Duodenal mucosa (tissue), 2 donors: ENCODE data around the gene PDZD4.
"Not testable (repeated sequence)": the region's sequence is repeated elsewhere in the genome, so short reads cannot be mapped to it uniquely, and the experiment has no call there.

Source experiments
- H3K27ac ChIP-seq: one replicate; pipeline ENCODE4 v1.7.0; 2013; ENCODE audit warnings: low read depth, low read length
- H3K27me3 ChIP-seq, 2 donors: one replicate each; pipeline ENCODE4 v1.7.0; 2013; ENCODE audit warnings: low read length in 2 of 2, control low read depth in 1 of 2; ENCODE audit not compliant: insufficient read depth in 2 of 2, control insufficient read depth in 1 of 2
- H3K36me3 ChIP-seq, 2 donors: one replicate each; pipeline ENCODE4 v1.7.0; 2013; ENCODE audit warnings: low read length in 2 of 2, control low read depth in 1 of 2; ENCODE audit not compliant: insufficient read depth in 2 of 2, control insufficient read depth in 1 of 2
- H3K4me1 ChIP-seq, 2 donors: one replicate each; pipeline ENCODE4 v1.7.0; 2013; ENCODE audit warnings: low read length in 2 of 2, control low read depth in 1 of 2; ENCODE audit not compliant: insufficient read depth in 2 of 2, control insufficient read depth in 1 of 2
- H3K4me3 ChIP-seq, 2 donors: one replicate each; pipeline ENCODE4 v1.7.0; 2013; ENCODE audit warnings: low read length in 2 of 2, low read depth in 1 of 2
- H3K9ac ChIP-seq, 2 donors: one replicate each; pipeline ENCODE4 v1.7.0; 2013; ENCODE audit warnings: low read length in 2 of 2, low read depth in 1 of 2
- H3K9me3 ChIP-seq, 2 donors: one replicate each; pipeline ENCODE4 v1.7.0; 2013; ENCODE audit warnings: low read length in 2 of 2, control low read depth in 1 of 2; ENCODE audit not compliant: control insufficient read depth in 1 of 2

Gene PDZD4

DNA sequence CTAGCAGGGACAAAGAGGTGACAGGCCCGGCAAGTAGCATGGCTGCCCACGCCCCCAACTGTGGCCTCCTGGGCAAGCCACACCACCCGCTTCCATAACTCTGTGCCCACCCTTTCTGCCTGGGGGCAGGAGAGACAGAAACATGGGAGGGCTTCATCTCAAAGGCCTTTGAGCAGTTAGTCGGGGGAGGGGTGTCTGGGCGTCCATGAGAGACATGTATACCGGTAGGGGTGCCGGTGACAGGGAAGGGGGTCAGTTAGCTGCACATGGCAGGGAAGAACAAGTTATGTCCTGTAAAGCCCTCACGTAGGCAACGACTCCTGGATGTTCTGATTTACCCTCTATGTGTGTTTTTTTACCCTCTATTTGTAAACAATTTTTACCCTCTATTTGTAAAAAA is 9.3 kb downstream of the PDZD4 start:
- H3K27me3 ChIP-seq = peaks cover 0 to 3% of the 10 kb centered on the region in 2 donors

DNA sequence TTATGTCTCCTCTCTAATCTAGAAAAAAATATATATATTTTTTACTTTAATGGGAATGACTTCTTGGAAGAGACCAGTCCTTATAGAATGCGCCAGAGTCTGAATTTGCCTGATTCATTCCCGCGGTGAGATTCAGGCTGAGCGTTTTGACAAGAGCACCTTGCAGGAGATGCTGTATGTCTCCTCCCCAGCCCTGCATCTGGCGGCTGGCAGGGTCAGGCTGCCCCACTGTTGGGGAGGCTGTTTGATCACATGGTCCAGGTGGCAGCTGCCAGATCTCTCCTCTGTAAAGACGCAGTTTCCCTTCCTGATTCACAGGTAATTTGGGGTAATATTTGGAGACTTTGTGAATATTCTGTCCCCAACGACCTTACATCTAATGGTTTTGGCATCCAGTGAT is 9.7 kb downstream of the PDZD4 start:
- Histone ChIP-seq H3K9ac (no peak overlapping the region), H3K27me3 (peaks cover 0 to 3% of the 10 kb centered on the region in 2 donors), H3K27ac (no peak overlapping the region), H3K9me3 (no peaks in the 10 kb centered on the region), H3K4me1 (peaks cover 0 to 7% of the 10 kb centered on the region in 2 donors), H3K4me3 (no peak overlapping the region), H3K36me3 (no peaks in the 10 kb centered on the region)

More for the DNA sequence above, 9.3 kb downstream of the PDZD4 start:
- Histone ChIP-seq H3K27ac (no peak overlapping the region), H3K9ac (no peak overlapping the region), H3K36me3 (no peaks in the 10 kb centered on the region), H3K9me3 (no peaks in the 10 kb centered on the region), H3K4me1 (peaks cover 0 to 7% of the 10 kb centered on the region in 2 donors), H3K4me3 (no peak overlapping the region)

DNA sequence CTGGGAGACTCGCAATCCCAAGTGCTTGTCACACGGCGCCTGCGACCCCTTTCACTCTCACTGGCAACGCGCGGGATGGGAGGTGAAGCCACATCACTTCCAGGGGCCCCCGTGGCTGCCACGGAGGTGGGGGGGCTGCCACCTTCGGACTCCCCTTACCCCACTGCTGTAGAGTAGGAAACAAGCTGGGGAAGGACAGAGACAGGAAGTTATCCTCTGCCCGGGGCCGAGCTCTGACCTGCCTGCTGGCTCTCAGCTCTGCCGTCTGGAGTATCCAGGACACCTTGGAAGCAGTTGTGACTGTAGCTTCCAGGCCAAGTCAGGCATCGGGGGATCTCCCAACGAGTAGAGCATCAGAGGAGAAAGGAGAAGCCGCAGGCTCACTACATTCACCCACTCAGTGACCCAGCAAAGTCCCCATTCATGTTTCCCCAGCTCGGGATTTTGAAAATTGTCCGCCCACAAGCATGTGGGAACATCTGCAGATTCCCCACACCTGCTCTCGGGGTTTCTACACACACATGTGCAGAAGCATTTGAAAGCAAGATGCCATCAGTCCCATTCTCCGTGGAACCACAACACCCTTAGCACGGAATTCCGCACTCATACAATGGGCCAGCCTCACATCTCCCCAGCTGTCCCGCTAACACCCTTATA is 10.8 kb downstream of the PDZD4 start:
- Histone ChIP-seq H3K9me3 (no peaks in the 10 kb centered on the region), H3K9ac (no peak overlapping the region), H3K27ac (no peak overlapping the region), H3K4me3 (peak overlapping the region in 1 of 2 donors; percentile 45), H3K27me3 (no peaks in the 10 kb centered on the region), H3K36me3 (no peaks in the 10 kb centered on the region), H3K4me1 (peaks cover 0 to 7% of the 10 kb centered on the region in 2 donors)

DNA sequence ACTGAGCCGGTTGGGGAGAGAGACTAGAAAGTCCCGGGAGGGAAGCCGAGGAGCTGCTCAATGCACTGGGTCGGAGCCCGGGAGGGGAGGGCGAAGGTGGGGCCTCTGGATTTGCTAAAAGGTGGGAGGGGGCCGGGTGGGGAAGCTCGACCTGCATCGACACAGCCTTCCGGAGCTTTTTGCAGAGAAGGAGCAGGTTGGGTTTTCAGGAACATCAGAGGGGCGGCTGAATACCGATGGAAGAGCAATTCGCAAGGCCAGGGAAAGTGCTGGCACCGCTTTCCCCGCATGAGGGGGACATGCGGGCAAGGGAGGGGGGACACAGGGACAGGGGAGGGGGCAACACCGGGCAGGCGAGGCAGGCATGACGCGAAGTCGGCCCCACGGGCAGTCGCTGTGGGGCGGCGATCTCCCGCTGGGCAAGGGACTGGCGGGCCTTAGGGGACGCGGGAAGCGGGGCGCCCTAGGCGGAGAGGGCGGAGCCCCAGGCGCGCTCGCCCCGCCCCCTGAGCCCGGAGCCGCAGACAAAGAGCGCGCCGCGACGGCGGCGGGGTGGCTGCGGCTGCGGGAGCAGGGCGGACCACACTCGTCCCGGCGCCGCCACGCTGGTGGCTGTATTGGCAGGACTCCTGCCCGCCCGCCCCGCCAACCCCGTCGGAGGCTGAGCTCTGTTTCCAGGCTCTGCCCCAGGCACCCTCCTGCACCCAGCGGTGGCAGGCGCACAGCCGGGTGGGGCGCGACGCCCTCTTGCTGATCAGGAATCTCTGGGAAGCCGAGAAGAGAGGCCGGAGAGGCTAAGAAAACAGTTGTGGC is 11.6 kb downstream of the PDZD4 start:
- no peak overlapping the region for H3K27ac ChIP-seq
- H3K9ac ChIP-seq = no peak overlapping the region
- H3K4me1 ChIP-seq = peaks cover 0 to 7% of the 10 kb centered on the region in 2 donors
- H3K27me3 ChIP-seq = no peaks in the 10 kb centered on the region
- peak overlapping the region in 1 of 2 donors; percentile 45 for H3K4me3 ChIP-seq
- no peaks in the 10 kb centered on the region for H3K36me3 ChIP-seq
- H3K9me3 ChIP-seq = no peaks in the 10 kb centered on the region

DNA sequence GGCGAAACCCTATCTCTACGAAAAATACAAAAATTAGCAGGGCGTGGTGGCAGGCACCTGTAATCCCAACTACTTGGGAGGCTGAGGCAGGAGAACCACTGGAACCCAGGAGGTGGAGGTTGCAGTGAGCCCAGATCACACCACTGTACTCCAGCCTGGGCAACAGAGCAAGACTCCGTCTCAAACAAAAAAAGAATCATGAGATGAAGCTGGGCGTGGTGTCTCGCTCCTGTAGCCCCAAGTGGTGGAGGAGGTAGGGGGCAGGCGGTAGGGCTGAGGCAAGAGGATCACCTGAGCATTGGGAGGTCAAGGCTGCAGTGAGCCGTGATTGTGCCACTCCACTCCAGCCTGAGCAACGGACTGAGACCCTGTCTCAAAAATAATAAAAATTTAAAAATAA is 12.3 kb downstream of the PDZD4 start:
- H3K4me3 ChIP-seq, H3K27me3 ChIP-seq, H3K27ac ChIP-seq, H3K36me3 ChIP-seq, H3K4me1 ChIP-seq, H3K9me3 ChIP-seq, H3K9ac ChIP-seq: not testable (repeated sequence)

DNA sequence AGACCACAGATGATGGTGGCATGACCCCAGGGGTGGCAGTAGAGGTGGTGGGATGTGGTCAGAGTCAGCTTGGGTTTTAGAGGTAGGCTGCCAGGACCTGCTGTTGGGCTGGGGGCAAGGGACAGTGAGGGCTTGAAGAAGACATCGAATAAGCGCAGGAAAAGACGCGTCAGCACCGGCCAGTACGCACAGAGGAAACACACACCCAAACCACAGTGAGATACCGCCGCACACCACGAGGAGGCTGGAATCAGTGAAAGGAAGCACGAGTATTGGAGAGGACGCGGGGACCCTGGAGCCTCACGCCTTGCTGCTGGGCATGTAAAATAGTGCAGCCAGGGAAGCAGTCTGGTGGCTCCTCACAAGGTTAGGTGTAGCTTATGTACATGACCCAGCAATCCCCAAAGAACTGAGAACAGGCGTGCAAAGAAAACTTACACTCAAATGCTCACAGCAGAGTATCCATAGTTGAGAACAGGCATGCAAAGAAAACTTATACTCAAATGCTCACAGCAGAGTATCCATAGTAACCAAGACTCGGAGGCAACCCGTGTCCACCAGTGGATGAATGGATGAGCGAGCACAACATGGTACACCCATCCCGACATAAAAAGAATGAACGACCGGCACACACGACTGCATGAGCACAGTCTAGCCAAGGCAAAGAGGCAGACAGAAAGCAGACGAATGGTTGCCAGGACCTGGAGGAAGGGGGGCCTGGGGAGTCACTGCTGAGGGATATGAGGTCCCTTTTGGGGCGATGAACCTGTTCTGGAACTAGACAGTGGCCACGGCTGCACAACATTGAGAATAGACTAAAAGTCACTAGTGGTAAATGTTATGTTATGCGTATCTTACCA is 13.3 kb downstream of the PDZD4 start:
- no peaks in the 10 kb centered on the region for H3K36me3 ChIP-seq
- no peak overlapping the region for H3K9ac ChIP-seq
- no peak overlapping the region for H3K27ac ChIP-seq
- no peaks in the 10 kb centered on the region for H3K9me3 ChIP-seq
- H3K4me1 ChIP-seq = peaks cover 0 to 7% of the 10 kb centered on the region in 2 donors
- no peak overlapping the region for H3K4me3 ChIP-seq
- H3K27me3 ChIP-seq = no peaks in the 10 kb centered on the region

DNA sequence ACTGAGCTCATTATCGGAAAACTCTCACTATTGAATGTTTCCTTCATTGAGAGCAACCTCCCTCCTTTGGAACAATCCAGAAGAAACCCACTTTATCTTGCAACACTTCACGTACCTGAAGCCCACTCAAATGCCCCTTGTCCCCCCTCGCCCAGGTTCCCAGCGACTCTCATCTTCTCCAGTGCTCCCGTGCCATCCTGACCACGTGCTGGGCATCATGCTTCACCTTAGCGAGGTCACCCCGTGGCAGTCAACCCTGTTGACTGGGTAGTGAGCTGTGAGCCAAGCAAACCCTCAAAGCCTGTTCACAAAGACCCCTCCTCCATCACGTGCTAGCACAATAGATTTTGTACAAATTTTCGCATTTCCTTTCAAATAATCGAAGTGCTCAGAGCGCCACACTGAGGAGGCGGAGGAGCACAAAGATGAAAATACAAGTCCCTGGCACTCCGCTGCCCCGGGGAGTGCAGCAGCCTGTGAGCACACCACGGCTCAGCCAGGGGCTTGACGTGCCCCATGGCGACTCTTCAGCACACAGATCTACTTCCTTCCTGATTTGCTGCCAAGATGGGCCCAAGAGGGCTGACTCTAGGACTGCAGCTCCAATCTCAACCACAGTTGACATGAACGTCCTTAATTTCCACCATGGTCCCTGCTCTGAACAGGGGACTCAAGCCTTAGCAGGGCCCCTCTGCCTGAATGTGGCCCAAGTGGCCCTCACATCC is 15.6 kb downstream of the PDZD4 start:
- no peaks in the 10 kb centered on the region for H3K36me3 ChIP-seq
- peaks cover 0 to 7% of the 10 kb centered on the region in 2 donors for H3K4me1 ChIP-seq
- H3K27ac ChIP-seq = no peak overlapping the region
- H3K27me3 ChIP-seq = no peaks in the 10 kb centered on the region
- no peaks in the 10 kb centered on the region for H3K9me3 ChIP-seq
- no peak overlapping the region for H3K9ac ChIP-seq
- no peak overlapping the region for H3K4me3 ChIP-seq

DNA sequence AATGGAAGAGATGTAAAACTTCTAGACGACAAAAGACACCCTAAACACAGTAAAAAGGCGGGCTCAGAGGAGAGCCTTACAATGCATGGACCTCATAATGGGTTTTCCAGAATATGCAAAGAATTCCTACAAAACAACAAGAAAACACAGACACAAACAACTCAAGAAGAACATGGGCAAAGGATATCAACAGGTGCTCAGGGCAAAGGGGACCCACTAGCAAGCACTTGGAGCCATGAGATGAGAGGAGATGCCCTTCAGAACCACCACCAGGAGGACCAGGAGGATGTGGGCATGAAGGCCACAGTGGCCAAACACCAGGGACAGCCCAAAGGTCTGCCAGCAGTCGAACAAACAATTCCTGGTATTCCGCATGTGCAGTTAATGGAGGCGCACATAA is 17.2 kb downstream of the PDZD4 start:
- Histone ChIP-seq H3K27me3 (no peaks in the 10 kb centered on the region), H3K36me3 (no peaks in the 10 kb centered on the region), H3K9me3 (no peaks in the 10 kb centered on the region), H3K9ac (no peak overlapping the region), H3K4me3 (no peak overlapping the region), H3K4me1 (peaks cover 0 to 3% of the 10 kb centered on the region in 2 donors), H3K27ac (no peak overlapping the region)

DNA sequence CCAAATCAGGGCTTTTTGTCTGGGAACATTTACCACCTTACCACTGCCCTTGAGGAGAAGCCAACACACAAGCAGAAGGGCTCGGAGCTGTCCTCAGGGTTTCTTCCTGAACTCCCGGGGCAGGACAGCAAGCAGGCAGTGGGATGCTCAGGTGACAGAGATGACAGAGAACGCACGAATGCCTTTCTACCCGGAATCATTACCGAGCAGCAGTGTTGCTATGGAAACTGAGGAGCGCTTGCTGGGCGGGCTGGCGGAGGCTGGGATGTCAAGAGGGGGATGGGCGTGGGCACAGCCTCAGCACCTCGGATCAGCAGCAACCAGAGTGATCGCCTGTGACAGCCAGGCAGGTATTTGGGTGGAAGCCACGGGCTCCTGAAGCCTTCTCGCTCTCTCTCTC is 18.1 kb downstream of the PDZD4 start:
- H3K4me3 ChIP-seq = no peak overlapping the region
- no peak overlapping the region for H3K27ac ChIP-seq
- no peak overlapping the region for H3K9ac ChIP-seq
- H3K4me1 ChIP-seq = peaks cover 0 to 3% of the 10 kb centered on the region in 2 donors
- H3K9me3 ChIP-seq = no peaks in the 10 kb centered on the region
- H3K27me3 ChIP-seq = no peaks in the 10 kb centered on the region
- no peaks in the 10 kb centered on the region for H3K36me3 ChIP-seq
